Naive thymus-derived CD4-positive, alpha-beta T cell (primary cell): ENCODE measurements around the gene ZNF750. TPM values are rescaled to one million over a fixed set of nuclear protein-coding genes. Genes with fewer than 3 reads are reported as not detected.

Experiments
- ATAC-seq: fragments of 150-1000 bp; cut with Tn5 transposase; 2 replicates; pipeline ENCODE4 v1.10.0; 2021; ENCODE audit warnings: mild to moderate bottlenecking, moderate library complexity
- CTCF ChIA-PET: fragments of 350-600 bp; sonication (Branson Sonifier 250); formaldehyde crosslinking; loops from one replicate; lab custom pipeline; 2021; ENCODE audit warnings: antibody characterized with exemption; lab: Charles Lee
- POLR2A ChIA-PET: fragments of 350-600 bp; sonication (Branson Sonifier 250); formaldehyde crosslinking; loops from one replicate; lab custom pipeline; 2021; ENCODE audit warnings: antibody characterized with exemption, inconsistent platforms; lab: Charles Lee
- DNase-seq, 9 donors: peaks; one replicate each; pipeline versions ENCODE4 v3.0.0 to v3.0.0-alpha.2; 2020 to 2022; ENCODE audit warnings: mixed read lengths in 1 of 9
- H3K27ac ChIP-seq: one replicate; pipeline ENCODE4 v1.7.0; 2013; ENCODE audit warnings: mild to moderate bottlenecking, low read depth, low read length, moderate library complexity
- H3K27me3 ChIP-seq, 2 donors: one replicate each; pipeline ENCODE4 v1.7.0; 2013; ENCODE audit warnings: low read length in 2 of 2, mild to moderate bottlenecking in 2 of 2, moderate library complexity in 2 of 2; ENCODE audit not compliant: control insufficient read depth in 2 of 2, insufficient read depth in 2 of 2
- H3K36me3 ChIP-seq, 3 experiments: 1 replicate in 2 of 3; 2 replicates in 1 of 3; pipeline ENCODE4 v1.7.0; 2013; ENCODE audit warnings: low read length in 3 of 3, mild to moderate bottlenecking in 3 of 3, moderate library complexity in 1 of 3; ENCODE audit not compliant: insufficient read depth in 3 of 3, control insufficient read depth in 2 of 3
- H3K4me1 ChIP-seq, 2 donors: one replicate each; pipeline ENCODE4 v1.7.0; 2013; ENCODE audit warnings: low read length in 2 of 2, mild to moderate bottlenecking in 2 of 2, moderate library complexity in 1 of 2; ENCODE audit not compliant: control insufficient read depth in 2 of 2, insufficient read depth in 2 of 2
- H3K4me3 ChIP-seq: 2 replicates; pipeline ENCODE4 v1.7.0; 2013; ENCODE audit warnings: mild to moderate bottlenecking, low read length
- H3K9me3 ChIP-seq, 3 experiments: 1 replicate in 2 of 3; 2 replicates in 1 of 3; pipeline ENCODE4 v1.7.0; 2013; ENCODE audit warnings: low read length in 3 of 3; ENCODE audit not compliant: control insufficient read depth in 2 of 3
- H3K27ac Mint-ChIP-seq, 9 donors: one replicate each; pipeline ENCODE4 v1.8.0; 2020 to 2022; ENCODE audit warnings: mixed read lengths in 9 of 9, mild to moderate bottlenecking in 8 of 9, moderate library complexity in 5 of 9, inconsistent platforms in 2 of 9
- H3K27me3 Mint-ChIP-seq, 5 donors: one replicate each; pipeline ENCODE4 v1.8.0; 2021 to 2022; ENCODE audit warnings: mixed read lengths in 5 of 5, mild to moderate bottlenecking in 1 of 5
- H3K36me3 Mint-ChIP-seq, 5 donors: one replicate each; pipeline ENCODE4 v1.8.0; 2020 to 2022; ENCODE audit warnings: mixed read lengths in 5 of 5, mild to moderate bottlenecking in 3 of 5, inconsistent platforms in 1 of 5
- H3K4me1 Mint-ChIP-seq, 7 donors: one replicate each; pipeline ENCODE4 v1.8.0; 2020 to 2022; ENCODE audit warnings: mixed read lengths in 7 of 7, mild to moderate bottlenecking in 3 of 7, inconsistent platforms in 1 of 7
- H3K4me3 Mint-ChIP-seq, 10 donors: one replicate each; pipeline ENCODE4 v1.8.0; 2020 to 2022; ENCODE audit warnings: mild to moderate bottlenecking in 10 of 10, mixed read lengths in 10 of 10, moderate library complexity in 6 of 10, inconsistent platforms in 2 of 10
- H3K9me3 Mint-ChIP-seq, 11 donors: one replicate each; pipeline ENCODE4 v1.8.0; 2020 to 2022; ENCODE audit warnings: mixed read lengths in 11 of 11, mild to moderate bottlenecking in 4 of 11, inconsistent platforms in 1 of 11, moderate library complexity in 1 of 11
- intact Hi-C, 2 donors: fragments of 100-400 bp; cut with micrococcal nuclease; formaldehyde crosslinking; loops; one replicate each; pipeline ENCODE4 v1.15.1; 2023
- polyA plus RNA-seq, 2 donors: library from polyadenylated mRNA; unstranded; fragments of 300-500 nt; fragmentation: Illumina TruSeq; gene quantifications; one replicate each; pipeline ENCODE4 v1.2.3, GENCODE V29; 2021
- total RNA-seq, 6 experiments: library from RNA in 5 of 6; stranded (reverse) in 5 of 6; gene quantifications; 1 replicate in 5 of 6; 2 replicates in 1 of 6; pipeline ENCODE4 v1.2.3 and lab custom pipeline; 2021 to 2026

The ZNF750 gene
- total and polyA plus RNA-seq, 7 experiments from 2014 or later: 0.13 TPM; not detected in 6

- CTCF ChIA-PET: interaction anchor here (1.0 kb wide), 2 partner anchors 18 to 47 kb away, joined by 3 read pairs; no protein-coding TSS in a partner anchor
Measured at GRCh38 chr17:82865774-82866395, 26.1 kb upstream of the ZNF750 start.

GRCh38 chr17:82865274-82865673 is 25.5 kb upstream of the ZNF750 start:
- Histone ChIP-seq H3K27ac (peak overlapping the region; percentile 72), H3K36me3 (peaks cover 0 to 3% (median 0%) of the 10 kb centered on the region in 3 experiments), H3K4me1 (peaks cover 40 to 49% of the 10 kb centered on the region in 2 donors), H3K27me3 (no peaks in the 10 kb centered on the region), H3K4me3 (no peak overlapping the region), H3K9me3 (no peaks in the 10 kb centered on the region)
- Mint-ChIP-seq H3K27ac (peak overlapping the region in 6 of 9 donors; percentile 36 to 97 (median 72)), H3K9me3 (no peaks in the 10 kb centered on the region), H3K27me3 (no peaks in the 10 kb centered on the region), H3K4me1 (peaks cover 29 to 67% (median 55%) of the 10 kb centered on the region in 7 donors), H3K36me3 (peaks cover 0 to 9% (median 4%) of the 10 kb centered on the region in 5 donors), H3K4me3 (peak overlapping the region in 6 of 10 donors; percentile 7 to 88 (median 42))
- ATAC-seq (no peak), DNase-seq (no peak)
- intact Hi-C loops: loop anchor here (2.0 kb wide), 3 partner anchors 16 to 82 kb away; no protein-coding TSS in a partner anchor
- POLR2A ChIA-PET: interaction anchor here (3.7 to 5.8 kb wide), 3 partner anchors 10 to 28 kb away, joined by 26 to 84 read pairs (median 36); no protein-coding TSS in a partner anchor
- CTCF ChIA-PET: interaction anchor here (1.0 to 1.3 kb wide), 3 partner anchors 16 to 48 kb away, joined by 3 to 7 read pairs (median 3); no protein-coding TSS in a partner anchor

More at GRCh38 chr17:82865774-82866395, 26.1 kb upstream of the ZNF750 start:
- H3K27ac ChIP-seq: no peak overlapping the region
- peaks cover 0 to 9% (median 4%) of the 10 kb centered on the region in 3 experiments for H3K36me3 ChIP-seq
- ATAC-seq: no peak
- Mint-ChIP-seq H3K4me1 (peaks cover 27 to 68% (median 51%) of the 10 kb centered on the region in 7 donors), H3K4me3 (peak overlapping the region in 5 of 10 donors; percentile 7 to 88 (median 56)), H3K27ac (peak overlapping the region in 6 of 9 donors; percentile 36 to 97 (median 72)), H3K9me3 (no peaks in the 10 kb centered on the region), H3K27me3 (no peaks in the 10 kb centered on the region), H3K36me3 (peaks cover 0 to 14% (median 9%) of the 10 kb centered on the region in 5 donors)
- H3K4me1 ChIP-seq: peaks cover 34 to 49% of the 10 kb centered on the region in 2 donors
- intact Hi-C loops: loop anchor here (2.0 kb wide), 3 partner anchors 17 to 83 kb away; no protein-coding TSS in a partner anchor
- DNase-seq: no peak
- POLR2A ChIA-PET: interaction anchor here (3.7 to 5.8 kb wide), 3 partner anchors 10 to 28 kb away, joined by 26 to 84 read pairs (median 36); no protein-coding TSS in a partner anchor
- no peak overlapping the region for H3K4me3 ChIP-seq
- H3K27me3 ChIP-seq: no peaks in the 10 kb centered on the region
- H3K9me3 ChIP-seq: no peaks in the 10 kb centered on the region

GRCh38 chr17:82864713-82865248 is 25.0 kb upstream of the ZNF750 start:
- no peaks in the 10 kb centered on the region for H3K27me3 Mint-ChIP-seq
- no peaks in the 10 kb centered on the region for H3K9me3 Mint-ChIP-seq
- H3K27ac Mint-ChIP-seq: peak overlapping the region; percentile 63 to 98 (median 97)
- no peaks in the 10 kb centered on the region for H3K27me3 ChIP-seq
- ATAC-seq (no peak), DNase-seq (no peak)
- H3K4me1 ChIP-seq: peaks cover 43 to 50% of the 10 kb centered on the region in 2 donors
- POLR2A ChIA-PET: interaction anchor here (0.5 to 5.8 kb wide), 6 partner anchors 11 to 225 kb away, joined by 3 to 84 read pairs (median 16); no protein-coding TSS in a partner anchor
- no peaks in the 10 kb centered on the region for H3K36me3 ChIP-seq
- intact Hi-C loops: loop anchor here (1.0 to 5.0 kb wide), 9 partner anchors 16 to 188 kb away; no protein-coding TSS in a partner anchor
- CTCF ChIA-PET: interaction anchor here (0.8 to 2.5 kb wide), 4 partner anchors 17 to 83 kb away, joined by 3 to 14 read pairs (median 6); no protein-coding TSS in a partner anchor
- H3K4me3 Mint-ChIP-seq: peak overlapping the region; percentile 73 to 88 (median 83)
- H3K9me3 ChIP-seq: no peaks in the 10 kb centered on the region
- H3K27ac ChIP-seq: peak overlapping the region; percentile 72
- peak overlapping the region; percentile 54 for H3K4me3 ChIP-seq
- peaks cover 0 to 11% (median under 1%) of the 10 kb centered on the region in 5 donors for H3K36me3 Mint-ChIP-seq
- H3K4me1 Mint-ChIP-seq: peaks cover 34 to 67% (median 57%) of the 10 kb centered on the region in 7 donors

- intact Hi-C loops: loop anchor here (1.0 to 5.0 kb wide), 9 partner anchors 15 to 188 kb away; no protein-coding TSS in a partner anchor
- ChIA-PET CTCF (interaction anchor here (0.8 to 2.5 kb wide), 10 partner anchors 9 to 445 kb away, joined by 3 to 14 read pairs (median 3); partner anchors contain the start of gene FN3KRP), POLR2A (interaction anchor here (0.5 to 5.8 kb wide), 17 partner anchors 11 to 406 kb away, joined by 3 to 84 read pairs (median 4); partner anchors contain the start of gene NARF)
- Histone ChIP-seq H3K27me3 (no peaks in the 10 kb centered on the region), H3K9me3 (no peaks in the 10 kb centered on the region), H3K4me3 (peak overlapping the region; percentile 54), H3K4me1 (peaks cover 49 to 54% of the 10 kb centered on the region in 2 donors), H3K36me3 (no peaks in the 10 kb centered on the region), H3K27ac (peak overlapping the region; percentile 72)
- ATAC-seq (peak; percentile 94), DNase-seq (peak; percentile 42 to 95 (median 93))
- H3K27ac Mint-ChIP-seq: peak overlapping the region; percentile 63 to 98 (median 97)
- peak overlapping the region; percentile 73 to 88 (median 83) for H3K4me3 Mint-ChIP-seq
- peaks cover 38 to 73% (median 64%) of the 10 kb centered on the region in 7 donors for H3K4me1 Mint-ChIP-seq
- H3K9me3 Mint-ChIP-seq: no peaks in the 10 kb centered on the region
- no peaks in the 10 kb centered on the region for H3K27me3 Mint-ChIP-seq
- peaks cover 0 to 14% (median 0%) of the 10 kb centered on the region in 5 donors for H3K36me3 Mint-ChIP-seq
Measured at GRCh38 chr17:82863941-82864712, 24.3 kb upstream of the ZNF750 start.

- Mint-ChIP-seq H3K9me3 (no peaks in the 10 kb centered on the region), H3K4me1 (peaks cover 39 to 75% (median 70%) of the 10 kb centered on the region in 7 donors), H3K4me3 (peak overlapping the region; percentile 73 to 88 (median 83)), H3K27ac (peak overlapping the region; percentile 63 to 98 (median 97)), H3K27me3 (no peaks in the 10 kb centered on the region), H3K36me3 (peaks cover 0 to 14% (median 0%) of the 10 kb centered on the region in 5 donors)
- peaks cover 56 to 60% of the 10 kb centered on the region in 2 donors for H3K4me1 ChIP-seq
- ATAC-seq (no peak), DNase-seq (no peak)
- CTCF ChIA-PET: interaction anchor here (0.8 to 2.5 kb wide), 8 partner anchors 9 to 444 kb away, joined by 3 to 14 read pairs (median 3); partner anchors contain the start of gene FN3KRP
- peak overlapping the region; percentile 72 for H3K27ac ChIP-seq
- H3K9me3 ChIP-seq: no peaks in the 10 kb centered on the region
- peak overlapping the region; percentile 19 for H3K4me3 ChIP-seq
- H3K36me3 ChIP-seq: no peaks in the 10 kb centered on the region
- no peaks in the 10 kb centered on the region for H3K27me3 ChIP-seq
- intact Hi-C loops: loop anchor here in 1 of 2 donors (5.0 kb wide), 3 partner anchors 36 to 189 kb away; no protein-coding TSS in a partner anchor
- POLR2A ChIA-PET: interaction anchor here (0.5 to 5.8 kb wide), 17 partner anchors 10 to 405 kb away, joined by 3 to 84 read pairs (median 4); partner anchors contain the start of gene NARF
Measured at GRCh38 chr17:82863383-82863940, 23.6 kb upstream of the ZNF750 start.
